ENCODE results near the gene GFI1.

GRCh38 chr1:92509619-92510018 is 22.9 kb upstream of the GFI1 start:
- TF ChIP-seq NRF1 (IDR thresholded peaks at IDR 0.05; ENCODE audit: low read depth, low read length) = no peak
- TF ChIP-seq, protein P1, sequence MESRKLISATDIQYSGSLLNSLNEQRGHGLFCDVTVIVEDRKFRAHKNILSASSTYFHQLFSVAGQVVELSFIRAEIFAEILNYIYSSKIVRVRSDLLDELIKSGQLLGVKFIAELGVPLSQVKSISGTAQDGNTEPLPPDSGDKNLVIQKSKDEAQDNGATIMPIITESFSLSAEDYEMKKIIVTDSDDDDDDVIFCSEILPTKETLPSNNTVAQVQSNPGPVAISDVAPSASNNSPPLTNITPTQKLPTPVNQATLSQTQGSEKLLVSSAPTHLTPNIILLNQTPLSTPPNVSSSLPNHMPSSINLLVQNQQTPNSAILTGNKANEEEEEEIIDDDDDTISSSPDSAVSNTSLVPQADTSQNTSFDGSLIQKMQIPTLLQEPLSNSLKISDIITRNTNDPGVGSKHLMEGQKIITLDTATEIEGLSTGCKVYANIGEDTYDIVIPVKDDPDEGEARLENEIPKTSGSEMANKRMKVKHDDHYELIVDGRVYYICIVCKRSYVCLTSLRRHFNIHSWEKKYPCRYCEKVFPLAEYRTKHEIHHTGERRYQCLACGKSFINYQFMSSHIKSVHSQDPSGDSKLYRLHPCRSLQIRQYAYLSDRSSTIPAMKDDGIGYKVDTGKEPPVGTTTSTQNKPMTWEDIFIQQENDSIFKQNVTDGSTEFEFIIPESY (IDR thresholded peaks at IDR 0.05; ENCODE audit: borderline replicate concordance, low read depth) = no peak
- no peak for TF ChIP-seq SMC3 (IDR thresholded peaks at IDR 0.05; ENCODE audit: low read depth, low read length)
- TF ChIP-seq RAD21 (IDR thresholded peaks at IDR 0.05; ENCODE audit: low read length) = no peak
- TF ChIP-seq, protein P2, sequence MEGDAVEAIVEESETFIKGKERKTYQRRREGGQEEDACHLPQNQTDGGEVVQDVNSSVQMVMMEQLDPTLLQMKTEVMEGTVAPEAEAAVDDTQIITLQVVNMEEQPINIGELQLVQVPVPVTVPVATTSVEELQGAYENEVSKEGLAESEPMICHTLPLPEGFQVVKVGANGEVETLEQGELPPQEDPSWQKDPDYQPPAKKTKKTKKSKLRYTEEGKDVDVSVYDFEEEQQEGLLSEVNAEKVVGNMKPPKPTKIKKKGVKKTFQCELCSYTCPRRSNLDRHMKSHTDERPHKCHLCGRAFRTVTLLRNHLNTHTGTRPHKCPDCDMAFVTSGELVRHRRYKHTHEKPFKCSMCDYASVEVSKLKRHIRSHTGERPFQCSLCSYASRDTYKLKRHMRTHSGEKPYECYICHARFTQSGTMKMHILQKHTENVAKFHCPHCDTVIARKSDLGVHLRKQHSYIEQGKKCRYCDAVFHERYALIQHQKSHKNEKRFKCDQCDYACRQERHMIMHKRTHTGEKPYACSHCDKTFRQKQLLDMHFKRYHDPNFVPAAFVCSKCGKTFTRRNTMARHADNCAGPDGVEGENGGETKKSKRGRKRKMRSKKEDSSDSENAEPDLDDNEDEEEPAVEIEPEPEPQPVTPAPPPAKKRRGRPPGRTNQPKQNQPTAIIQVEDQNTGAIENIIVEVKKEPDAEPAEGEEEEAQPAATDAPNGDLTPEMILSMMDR (IDR thresholded peaks at IDR 0.05) = no peak
- TF ChIP-seq REST (IDR thresholded peaks at IDR 0.05; ENCODE audit: low read depth, low read length) = no peak
- TF ChIP-seq IRF3 (IDR thresholded peaks at IDR 0.05; ENCODE audit: low read depth, low read length) = no peak
- TF ChIP-seq, protein P3, sequence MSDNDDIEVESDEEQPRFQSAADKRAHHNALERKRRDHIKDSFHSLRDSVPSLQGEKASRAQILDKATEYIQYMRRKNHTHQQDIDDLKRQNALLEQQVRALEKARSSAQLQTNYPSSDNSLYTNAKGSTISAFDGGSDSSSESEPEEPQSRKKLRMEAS (IDR thresholded peaks at IDR 0.05; ENCODE audit: low read depth) = no peak
- no peak for TF ChIP-seq EZH2phosphoT487 (IDR thresholded peaks at IDR 0.05; ENCODE audit: borderline replicate concordance, low read depth)
- TF ChIP-seq GABPA (IDR thresholded peaks at IDR 0.05; ENCODE audit: low read depth) = no peak
- TF ChIP-seq POLR2AphosphoS5 (IDR thresholded peaks at IDR 0.05; ENCODE audit: low read depth, low read length) = no peak
- TF ChIP-seq NFIC (IDR thresholded peaks at IDR 0.05; ENCODE audit: borderline replicate concordance) = no peak
